ENCODE results near the gene UBE2H. TPM values are rescaled to one million over a fixed set of nuclear protein-coding genes. Genes with fewer than 3 reads are reported as not detected.

Gene UBE2H
- total and polyA plus RNA-seq, 2 of the 4 experiments (the other 2 are of a cell fraction), result 34.6 to 49.4 TPM

DNA sequence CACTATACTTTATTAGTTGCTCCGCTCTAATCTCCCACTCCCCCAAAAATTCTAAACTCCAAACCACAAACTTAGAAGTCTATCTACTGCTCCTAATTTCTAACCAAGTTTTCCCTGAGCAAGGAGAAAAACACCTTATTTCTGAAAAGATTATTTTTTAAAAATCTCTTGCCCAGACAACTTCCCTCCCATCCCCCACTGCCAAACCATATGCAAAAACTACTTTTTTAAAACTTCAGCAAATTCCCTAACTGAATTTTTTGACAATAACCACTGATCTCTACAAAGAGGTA is 1.9 kb downstream of the UBE2H start:
- BruUV-seq (replicated peaks), result no TSS peak
- POLR2A ChIA-PET (ENCODE audit: unreplicated experiment), result no interaction called here
- CTCF ChIA-PET, result no interaction called here
- peaks cover 4% of the 10 kb centered on the region; the same call in 1 of the 2 replicates for H3K9me1 ChIP-seq (ENCODE audit: insufficient read depth, low read length)
- H3K79me1 ChIP-seq (ENCODE audit: low read depth in 1 of 2, low read length in 2 of 2), result peaks cover 0 to 34% of the 10 kb centered on the region in 2 experiments; a peak in 2 of 4 replicates
- H4K8ac ChIP-seq (ENCODE audit: low read depth in 2 of 2, low read length in 2 of 2), result peak overlapping the region in 1 of 2 experiments; percentile 54; a peak in 2 of 4 replicates
- TF ChIP-seq CHD1 (IDR thresholded peaks at IDR 0.05; ENCODE audit: low read depth, low read length), result no peak
- TF ChIP-seq RCOR1 (IDR thresholded peaks at IDR 0.05; ENCODE audit: insufficient replicate concordance, low read length), result no peak
- no peak for TF ChIP-seq NFE2L2 (IDR thresholded peaks at IDR 0.05; ENCODE audit: low read depth, low read length)
- TF ChIP-seq RAD21 (IDR thresholded peaks at IDR 0.05; ENCODE audit: low read length), result no peak
- TF ChIP-seq BHLHE40 (IDR thresholded peaks at IDR 0.05; ENCODE audit: low read depth, low read length), result no peak
- no peak for TF ChIP-seq ELK1 (IDR thresholded peaks at IDR 0.05; ENCODE audit: borderline replicate concordance, low read depth, low read length)
- TF ChIP-seq FOS (IDR thresholded peaks at IDR 0.05; ENCODE audit: low read depth, low read length), result no peak
- TF ChIP-seq RFX5 (IDR thresholded peaks at IDR 0.05; ENCODE audit: low read depth, low read length), result no peak
- no peak for TF ChIP-seq MXI1 (IDR thresholded peaks at IDR 0.05; ENCODE audit: borderline replicate concordance, low read depth, low read length)
- TF ChIP-seq MAZ (IDR thresholded peaks at IDR 0.05; ENCODE audit: borderline replicate concordance, low read depth, low read length), result no peak
- TF ChIP-seq CEBPB (IDR thresholded peaks at IDR 0.05; ENCODE audit: low read depth, low read length), result no peak
- TF ChIP-seq, protein P1, sequence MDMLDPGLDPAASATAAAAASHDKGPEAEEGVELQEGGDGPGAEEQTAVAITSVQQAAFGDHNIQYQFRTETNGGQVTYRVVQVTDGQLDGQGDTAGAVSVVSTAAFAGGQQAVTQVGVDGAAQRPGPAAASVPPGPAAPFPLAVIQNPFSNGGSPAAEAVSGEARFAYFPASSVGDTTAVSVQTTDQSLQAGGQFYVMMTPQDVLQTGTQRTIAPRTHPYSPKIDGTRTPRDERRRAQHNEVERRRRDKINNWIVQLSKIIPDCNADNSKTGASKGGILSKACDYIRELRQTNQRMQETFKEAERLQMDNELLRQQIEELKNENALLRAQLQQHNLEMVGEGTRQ (IDR thresholded peaks at IDR 0.05; ENCODE audit: low read depth, low read length), result no peak
- no peak for TF ChIP-seq CTCF (conservative IDR thresholded peaks at IDR 0.05; ENCODE audit: low read depth, low read length)
- TF ChIP-seq SMC3 (IDR thresholded peaks at IDR 0.05; ENCODE audit: low read depth, low read length), result no peak
- TF ChIP-seq POLR2A (IDR thresholded peaks at IDR 0.05; ENCODE audit: low read depth, low read length), result no peak
- no peak for TF ChIP-seq MAFK (IDR thresholded peaks at IDR 0.05; ENCODE audit: low read depth, low read length)
- no peak overlapping the region for H2BK20ac ChIP-seq (ENCODE audit: low read depth, low read length)
- DNase-seq, result no peak
- in situ Hi-C loops (cut with MboI; ENCODE audit: low sequenced_read_pairs) (no loop called here), dilution Hi-C loops (cut with HindIII; ENCODE audit: low sequenced_read_pairs, unreplicated experiment) (no loop called here), intact Hi-C loops (cut with micrococcal nuclease) (loop anchor here (1.0 to 5.0 kb wide), 2 partner anchors 94 to 120 kb away; no protein-coding TSS in a partner anchor)
- peak overlapping the region; percentile 90; the same call in 1 of the 2 replicates for H3K4me2 ChIP-seq (ENCODE audit: low read depth, low read length)
- no peak overlapping the region for H3K27ac ChIP-seq (ENCODE audit: insufficient read depth, low read length)
- H2BK120ac ChIP-seq (ENCODE audit: low read depth, low read length), result no peak overlapping the region
- peak overlapping the region; percentile 96 for H3K9ac ChIP-seq (ENCODE audit: low read depth, low read length)
- H2BK15ac ChIP-seq (ENCODE audit: low read depth, low read length), result no peak overlapping the region
- H3K27me3 ChIP-seq (ENCODE audit: control insufficient read depth, insufficient read depth, low read length), result no peaks in the 10 kb centered on the region
- H3K4me1 ChIP-seq (ENCODE audit: control insufficient read depth, insufficient read depth, low read length), result peaks cover 8% of the 10 kb centered on the region
- H3K4ac ChIP-seq (ENCODE audit: low read depth, low read length), result peak overlapping the region; percentile 53; the same call in 1 of the 2 replicates
- peak overlapping the region; percentile 92; the same call in 1 of the 2 replicates for H3K23ac ChIP-seq (ENCODE audit: low read depth, low read length)
- H3K36me3 ChIP-seq (ENCODE audit: control insufficient read depth, insufficient read depth, low read length), result no peaks in the 10 kb centered on the region
- WGBS, 2 experiments (ENCODE audit: extremely low coverage in 2 of 2, insufficient read length in 1 of 2), result no CpG with 5 or more reads among the region's 1 CpG
- H2AK5ac ChIP-seq (ENCODE audit: low read depth, low read length), result no peak overlapping the region
- H4K20me1 ChIP-seq (ENCODE audit: insufficient read depth, low read length), result peaks cover 46% of the 10 kb centered on the region
- H2AK9ac ChIP-seq (replicated peaks; ENCODE audit: low read depth, low read length, poor library complexity), result no peak overlapping the region
- peak overlapping the region; percentile 75; the same call in 1 of the 2 replicates for H3K56ac ChIP-seq (ENCODE audit: extremely low read depth, insufficient read depth, low read length)
- H2AFZ ChIP-seq (replicated peaks; ENCODE audit: low read length, poor library complexity), result no peak overlapping the region
- H4K91ac ChIP-seq (ENCODE audit: insufficient read depth, low read depth, low read length), result peak overlapping the region; percentile 31; the same call in 1 of the 2 replicates
- H4K5ac ChIP-seq (ENCODE audit: low read depth, low read length), result peak overlapping the region; percentile 43; the same call in 1 of the 2 replicates
- H3K14ac ChIP-seq (replicated peaks; ENCODE audit: low read depth, low read length), result peak overlapping the region; percentile 85
- H3K9me3 ChIP-seq (ENCODE audit: control insufficient read depth, insufficient read depth, low read length), result no peaks in the 10 kb centered on the region
- no peak for ATAC-seq (ENCODE audit: low read depth)
- H3K4me3 ChIP-seq (ENCODE audit: insufficient read depth, low read depth, low read length), result peak overlapping the region; percentile 95
- peak overlapping the region; percentile 87 for H2BK5ac ChIP-seq (ENCODE audit: low read depth, low read length, poor library complexity, severe bottlenecking)
- peak overlapping the region; percentile 74 for H3K18ac ChIP-seq (ENCODE audit: low read depth, low read length)

Data from IMR-90 (cell line).